ENCODE results near the gene LTBP1. TPM values are rescaled to one million over a fixed set of nuclear protein-coding genes. Genes with fewer than 3 reads are reported as not detected.

LTBP1 gene
- total RNA-seq, 1 experiment from 2014 or later, result 13.9 TPM

- Mint-ChIP-seq H3K36me3 (ENCODE audit: insufficient read depth, unreplicated experiment) (no peaks in the 10 kb centered on the region), H3K4me3 (ENCODE audit: low read depth, unreplicated experiment) (no peak overlapping the region), H3K9me3 (ENCODE audit: low read depth, unreplicated experiment) (no peaks in the 10 kb centered on the region), H3K27me3 (ENCODE audit: unreplicated experiment) (no peaks in the 10 kb centered on the region), H3K27ac (ENCODE audit: unreplicated experiment) (no peak overlapping the region), H3K4me1 (ENCODE audit: low read depth, unreplicated experiment) (peaks cover 18% of the 10 kb centered on the region)
- intact Hi-C loops (cut with micrococcal nuclease; ENCODE audit: unreplicated experiment), result no loop called here
- BruUV-seq (replicated peaks), result no TSS peak
- CTCF ChIA-PET, result no interaction called here
- DNase-seq, result no peak
- TF ChIP-seq CTCF (IDR thresholded peaks at IDR 0.05; ENCODE audit: unreplicated experiment), result no peak
Measured at GRCh38 chr2:33009249-33009648, 62.5 kb downstream of the LTBP1 start.

- H3K9me3 Mint-ChIP-seq (ENCODE audit: low read depth, unreplicated experiment), result no peaks in the 10 kb centered on the region
- peaks cover 38% of the 10 kb centered on the region for H3K4me1 Mint-ChIP-seq (ENCODE audit: low read depth, unreplicated experiment)
- no peak for TF ChIP-seq CTCF (IDR thresholded peaks at IDR 0.05; ENCODE audit: unreplicated experiment)
- CTCF ChIA-PET, result no interaction called here
- H3K4me3 Mint-ChIP-seq (ENCODE audit: low read depth, unreplicated experiment), result no peak overlapping the region
- no peak overlapping the region for H3K27ac Mint-ChIP-seq (ENCODE audit: unreplicated experiment)
- H3K27me3 Mint-ChIP-seq (ENCODE audit: unreplicated experiment), result no peaks in the 10 kb centered on the region
- intact Hi-C loops (cut with micrococcal nuclease; ENCODE audit: unreplicated experiment), result no loop called here
- no peaks in the 10 kb centered on the region for H3K36me3 Mint-ChIP-seq (ENCODE audit: insufficient read depth, unreplicated experiment)
- BruUV-seq (replicated peaks), result no TSS peak
- DNase-seq, result no peak
Measured at GRCh38 chr2:33011373-33011772, 64.6 kb downstream of the LTBP1 start.

DNA sequence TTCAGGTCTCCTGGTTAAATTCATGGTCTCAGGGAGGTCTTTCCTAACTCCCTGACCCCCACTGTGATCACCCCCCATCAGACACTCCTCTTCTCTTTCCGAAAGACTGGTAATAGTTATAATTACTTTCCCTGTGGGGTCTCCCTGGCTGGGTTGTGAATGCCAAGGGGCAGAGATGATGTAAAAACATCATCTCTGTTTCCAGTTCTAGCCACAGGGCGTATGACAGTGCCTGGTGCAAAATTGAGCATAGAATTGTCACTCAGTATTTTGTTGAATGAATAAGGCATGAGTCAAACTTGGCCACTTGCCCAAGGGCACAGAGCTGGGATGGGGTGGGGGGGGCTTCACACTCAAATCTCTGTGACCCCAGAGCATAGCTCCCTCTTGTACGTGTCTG, 65.2 kb downstream of the LTBP1 start:
- H3K27ac Mint-ChIP-seq (ENCODE audit: unreplicated experiment), result no peak overlapping the region
- H3K9me3 Mint-ChIP-seq (ENCODE audit: low read depth, unreplicated experiment), result no peaks in the 10 kb centered on the region
- H3K4me3 Mint-ChIP-seq (ENCODE audit: low read depth, unreplicated experiment), result no peak overlapping the region
- CTCF ChIA-PET, result no interaction called here
- H3K36me3 Mint-ChIP-seq (ENCODE audit: insufficient read depth, unreplicated experiment), result no peaks in the 10 kb centered on the region
- TF ChIP-seq CTCF (IDR thresholded peaks at IDR 0.05; ENCODE audit: unreplicated experiment), result no peak
- peaks cover 38% of the 10 kb centered on the region for H3K4me1 Mint-ChIP-seq (ENCODE audit: low read depth, unreplicated experiment)
- BruUV-seq (replicated peaks), result no TSS peak
- DNase-seq, result no peak
- H3K27me3 Mint-ChIP-seq (ENCODE audit: unreplicated experiment), result no peaks in the 10 kb centered on the region
- intact Hi-C loops (cut with micrococcal nuclease; ENCODE audit: unreplicated experiment), result no loop called here

DNA sequence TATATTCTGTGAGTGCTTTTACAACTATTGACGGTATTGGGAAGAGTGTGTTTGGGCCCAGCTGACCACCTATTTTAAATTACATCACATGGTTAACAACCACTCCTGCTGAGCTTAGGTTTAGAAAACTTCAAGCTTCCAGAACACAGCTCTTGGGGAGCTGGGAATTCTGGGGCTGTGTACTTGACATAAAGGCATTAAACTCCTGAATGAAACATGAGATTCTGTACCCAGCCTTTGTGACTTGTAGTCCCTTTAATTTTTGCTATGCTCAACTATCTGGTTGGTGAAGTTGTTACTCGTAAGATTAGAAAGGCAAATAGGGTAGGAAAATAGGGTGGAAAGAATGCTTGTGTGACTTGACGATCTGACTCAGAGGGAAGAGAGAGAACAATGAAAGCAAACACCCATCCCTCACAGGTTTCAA, 66.9 kb downstream of the LTBP1 start:
- TF ChIP-seq CTCF (IDR thresholded peaks at IDR 0.05; ENCODE audit: unreplicated experiment), result no peak
- Mint-ChIP-seq H3K9me3 (ENCODE audit: low read depth, unreplicated experiment) (no peaks in the 10 kb centered on the region), H3K27me3 (ENCODE audit: unreplicated experiment) (no peaks in the 10 kb centered on the region), H3K4me1 (ENCODE audit: low read depth, unreplicated experiment) (peaks cover 38% of the 10 kb centered on the region), H3K4me3 (ENCODE audit: low read depth, unreplicated experiment) (no peak overlapping the region), H3K36me3 (ENCODE audit: insufficient read depth, unreplicated experiment) (no peaks in the 10 kb centered on the region), H3K27ac (ENCODE audit: unreplicated experiment) (no peak overlapping the region)
- no TSS peak for BruUV-seq (replicated peaks)
- intact Hi-C loops (cut with micrococcal nuclease; ENCODE audit: unreplicated experiment), result no loop called here
- CTCF ChIA-PET, result interaction anchor here (1.1 kb wide), 1 partner anchor 10 kb away, joined by 3 read pairs; no protein-coding TSS in a partner anchor
- DNase-seq, result no peak

Data from Calu3 (cell line).